Coronary artery (tissue), 2 donors: ENCODE data around the gene MS4A14.

Source experiments
- DNase-seq: peaks from one replicate; pipeline ENCODE4 v3.0.0-alpha.2; 2017; ENCODE audit warnings: low spot score
- H3K27ac ChIP-seq, 2 donors: fragments of 200-600 bp; sonication (generic); one replicate each; pipeline ENCODE4 v1.5.1; 2016 to 2019
- H3K4me3 ChIP-seq: fragments of 200-600 bp; sonication (generic); 2 replicates; pipeline ENCODE4 v1.5.1; 2016; ENCODE audit warnings: mild to moderate bottlenecking, moderate library complexity
- CTCF ChIP-seq: fragments of 200-600 bp; sonication (generic); IDR thresholded peaks from one replicate; pipeline ENCODE4 v1.5.1; 2019; ENCODE audit warnings: antibody characterized with exemption

Gene MS4A14

GRCh38 chr11:60396382-60396781, at the start of gene MS4A14:
Gene MS4A14, plus strand, starts transcription at chr11:60396459. Its CDS starts 120 bp downstream, at chr11:60396579.
- TF ChIP-seq CTCF: no peak
- H3K4me3 ChIP-seq: no peak within 1 kb of the TSS
- no peak for DNase-seq
- no peak within 1 kb of the TSS for H3K27ac ChIP-seq

GRCh38 chr11:60347084-60347797, 49.0 kb upstream of the MS4A14 start:
- no peak for DNase-seq
- no peak for TF ChIP-seq CTCF
- H3K27ac ChIP-seq: no peak overlapping the region
- no peak overlapping the region for H3K4me3 ChIP-seq

- H3K4me3 ChIP-seq: no peak overlapping the region
Observed at GRCh38 chr11:60348116-60348515, 48.1 kb upstream of the MS4A14 start.

GRCh38 chr11:60349990-60350389, 46.3 kb upstream of the MS4A14 start:
- no peak overlapping the region for H3K27ac ChIP-seq
- H3K4me3 ChIP-seq: no peak overlapping the region
- no peak for DNase-seq
- TF ChIP-seq CTCF: no peak

More at GRCh38 chr11:60348116-60348515, 48.1 kb upstream of the MS4A14 start:
- no peak overlapping the region for H3K27ac ChIP-seq
- TF ChIP-seq CTCF: no peak
- DNase-seq: no peak

GRCh38 chr11:60357771-60358170, 38.5 kb upstream of the MS4A14 start:
- DNase-seq: no peak
- no peak for TF ChIP-seq CTCF
- no peak overlapping the region for H3K4me3 ChIP-seq
- no peak overlapping the region for H3K27ac ChIP-seq

GRCh38 chr11:60360621-60361020, 35.6 kb upstream of the MS4A14 start:
- no peak for TF ChIP-seq CTCF
- Histone ChIP-seq H3K27ac (no peak overlapping the region), H3K4me3 (no peak overlapping the region)
- DNase-seq: no peak

GRCh38 chr11:60362241-60362640, 34.0 kb upstream of the MS4A14 start:
- Histone ChIP-seq H3K4me3 (no peak overlapping the region), H3K27ac (no peak overlapping the region)
- no peak for TF ChIP-seq CTCF
- no peak for DNase-seq
